ENCODE measurements around the gene VRK1.

VRK1 gene

GRCh38 chr14:96863327-96863985, 66.3 kb downstream of the VRK1 start:
- TF ChIP-seq, protein P1, sequence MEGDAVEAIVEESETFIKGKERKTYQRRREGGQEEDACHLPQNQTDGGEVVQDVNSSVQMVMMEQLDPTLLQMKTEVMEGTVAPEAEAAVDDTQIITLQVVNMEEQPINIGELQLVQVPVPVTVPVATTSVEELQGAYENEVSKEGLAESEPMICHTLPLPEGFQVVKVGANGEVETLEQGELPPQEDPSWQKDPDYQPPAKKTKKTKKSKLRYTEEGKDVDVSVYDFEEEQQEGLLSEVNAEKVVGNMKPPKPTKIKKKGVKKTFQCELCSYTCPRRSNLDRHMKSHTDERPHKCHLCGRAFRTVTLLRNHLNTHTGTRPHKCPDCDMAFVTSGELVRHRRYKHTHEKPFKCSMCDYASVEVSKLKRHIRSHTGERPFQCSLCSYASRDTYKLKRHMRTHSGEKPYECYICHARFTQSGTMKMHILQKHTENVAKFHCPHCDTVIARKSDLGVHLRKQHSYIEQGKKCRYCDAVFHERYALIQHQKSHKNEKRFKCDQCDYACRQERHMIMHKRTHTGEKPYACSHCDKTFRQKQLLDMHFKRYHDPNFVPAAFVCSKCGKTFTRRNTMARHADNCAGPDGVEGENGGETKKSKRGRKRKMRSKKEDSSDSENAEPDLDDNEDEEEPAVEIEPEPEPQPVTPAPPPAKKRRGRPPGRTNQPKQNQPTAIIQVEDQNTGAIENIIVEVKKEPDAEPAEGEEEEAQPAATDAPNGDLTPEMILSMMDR (IDR thresholded peaks at IDR 0.05) = no peak
- H3K9ac ChIP-seq = no peak overlapping the region
- H3K27me3 ChIP-seq (ENCODE audit: control insufficient read depth, insufficient read depth, low read length) = no peaks in the 10 kb centered on the region
- no peak overlapping the region for H3K27ac ChIP-seq
- H3K9me3 ChIP-seq (ENCODE audit: control insufficient read depth, low read length) = no peaks in the 10 kb centered on the region
- H3K4me1 ChIP-seq = no peaks in the 10 kb centered on the region
- no peaks in the 10 kb centered on the region for H3K36me3 ChIP-seq (ENCODE audit: control insufficient read depth, insufficient read depth, low read length)
- H3K4me2 ChIP-seq (ENCODE audit: low read length) = no peak overlapping the region
- no peak overlapping the region for H2AFZ ChIP-seq
- H3K4me3 ChIP-seq (ENCODE audit: low read depth, low read length) = no peak overlapping the region
- H3K79me2 ChIP-seq = no peaks in the 10 kb centered on the region

DNA sequence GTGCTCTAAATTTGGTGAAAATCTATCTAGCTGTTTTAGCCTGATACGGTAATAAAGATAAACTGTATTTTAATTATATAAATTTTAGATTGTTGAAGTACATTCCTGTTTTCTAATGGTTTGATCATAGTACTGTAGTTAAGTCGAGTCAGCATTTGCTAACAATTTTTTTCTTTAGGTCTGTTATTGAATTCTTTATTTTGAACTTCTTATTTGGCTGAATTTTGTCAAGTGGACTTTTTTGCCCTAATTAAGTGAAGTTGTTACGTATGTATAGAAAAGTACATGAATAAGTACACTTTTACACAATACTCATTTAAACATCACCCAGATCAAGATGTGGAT, 66.8 kb downstream of the VRK1 start:
- TF ChIP-seq, protein P1 (IDR thresholded peaks at IDR 0.05) = no peak
- Histone ChIP-seq H2AFZ (no peak overlapping the region), H3K9me3 (ENCODE audit: control insufficient read depth, low read length) (no peaks in the 10 kb centered on the region), H3K4me1 (no peaks in the 10 kb centered on the region), H3K9ac (no peak overlapping the region), H3K27me3 (ENCODE audit: control insufficient read depth, insufficient read depth, low read length) (no peaks in the 10 kb centered on the region), H3K79me2 (no peaks in the 10 kb centered on the region), H3K27ac (no peak overlapping the region), H3K4me3 (ENCODE audit: low read depth, low read length) (no peak overlapping the region), H3K4me2 (ENCODE audit: low read length) (no peak overlapping the region), H3K36me3 (ENCODE audit: control insufficient read depth, insufficient read depth, low read length) (no peaks in the 10 kb centered on the region)

DNA sequence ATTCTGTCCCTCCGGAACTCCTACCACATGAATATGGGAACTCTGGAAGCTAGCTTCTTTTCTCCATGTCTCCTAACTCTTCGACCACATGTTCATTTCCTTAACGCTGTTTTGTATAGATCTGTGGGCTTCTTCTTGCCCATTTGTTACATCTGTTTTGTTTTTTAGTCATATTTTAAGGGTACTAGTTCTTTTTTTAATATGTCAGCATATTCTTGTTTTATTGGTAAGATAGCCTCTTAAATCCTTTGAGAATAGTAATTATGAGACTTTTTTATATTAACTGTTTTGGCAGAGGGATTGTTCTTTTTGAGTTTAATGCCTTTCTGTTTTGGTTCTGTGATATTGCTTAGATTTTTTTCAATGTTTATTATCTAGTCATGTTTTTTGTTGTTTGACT, 70.5 kb downstream of the VRK1 start:
- H3K9ac ChIP-seq = no peak overlapping the region
- H3K27me3 ChIP-seq (ENCODE audit: control insufficient read depth, insufficient read depth, low read length) = no peaks in the 10 kb centered on the region
- no peak overlapping the region for H3K4me3 ChIP-seq (ENCODE audit: low read depth, low read length)
- TF ChIP-seq, protein P1 (IDR thresholded peaks at IDR 0.05) = no peak
- no peaks in the 10 kb centered on the region for H3K4me1 ChIP-seq
- H3K9me3 ChIP-seq (ENCODE audit: control insufficient read depth, low read length) = no peaks in the 10 kb centered on the region
- no peak overlapping the region for H2AFZ ChIP-seq
- no peaks in the 10 kb centered on the region for H3K79me2 ChIP-seq
- no peak overlapping the region for H3K27ac ChIP-seq
- H3K4me2 ChIP-seq (ENCODE audit: low read length) = no peak overlapping the region
- H3K36me3 ChIP-seq (ENCODE audit: control insufficient read depth, insufficient read depth, low read length) = no peaks in the 10 kb centered on the region

GRCh38 chr14:96874127-96874526, 76.9 kb downstream of the VRK1 start:
- Histone ChIP-seq H3K79me2 (no peaks in the 10 kb centered on the region), H3K9me3 (ENCODE audit: control insufficient read depth, low read length) (no peaks in the 10 kb centered on the region), H3K4me1 (no peaks in the 10 kb centered on the region), H3K4me3 (ENCODE audit: low read depth, low read length) (no peak overlapping the region), H3K27me3 (ENCODE audit: control insufficient read depth, insufficient read depth, low read length) (no peaks in the 10 kb centered on the region), H3K36me3 (ENCODE audit: control insufficient read depth, insufficient read depth, low read length) (no peaks in the 10 kb centered on the region), H2AFZ (no peak overlapping the region), H3K4me2 (ENCODE audit: low read length) (no peak overlapping the region), H3K27ac (no peak overlapping the region), H3K9ac (no peak overlapping the region)
- TF ChIP-seq, protein P1 (IDR thresholded peaks at IDR 0.05) = no peak

GRCh38 chr14:96876747-96877146, 79.6 kb downstream of the VRK1 start:
- Histone ChIP-seq H3K36me3 (ENCODE audit: control insufficient read depth, insufficient read depth, low read length) (no peaks in the 10 kb centered on the region), H3K79me2 (no peaks in the 10 kb centered on the region), H3K9me3 (ENCODE audit: control insufficient read depth, low read length) (no peaks in the 10 kb centered on the region), H3K9ac (no peak overlapping the region), H3K27ac (no peak overlapping the region), H3K4me1 (no peaks in the 10 kb centered on the region), H3K4me3 (ENCODE audit: low read depth, low read length) (no peak overlapping the region), H3K4me2 (ENCODE audit: low read length) (no peak overlapping the region), H3K27me3 (ENCODE audit: control insufficient read depth, insufficient read depth, low read length) (no peaks in the 10 kb centered on the region), H2AFZ (no peak overlapping the region)
- TF ChIP-seq, protein P1 (IDR thresholded peaks at IDR 0.05) = no peak

Measured in parathyroid adenoma (tissue), 2 donors.